ENCODE data around the gene SYNGR1.
"Not testable (repeated sequence)": the region's sequence is repeated elsewhere in the genome, so short reads cannot be mapped to it uniquely, and the experiment has no call there.

Gene SYNGR1

DNA sequence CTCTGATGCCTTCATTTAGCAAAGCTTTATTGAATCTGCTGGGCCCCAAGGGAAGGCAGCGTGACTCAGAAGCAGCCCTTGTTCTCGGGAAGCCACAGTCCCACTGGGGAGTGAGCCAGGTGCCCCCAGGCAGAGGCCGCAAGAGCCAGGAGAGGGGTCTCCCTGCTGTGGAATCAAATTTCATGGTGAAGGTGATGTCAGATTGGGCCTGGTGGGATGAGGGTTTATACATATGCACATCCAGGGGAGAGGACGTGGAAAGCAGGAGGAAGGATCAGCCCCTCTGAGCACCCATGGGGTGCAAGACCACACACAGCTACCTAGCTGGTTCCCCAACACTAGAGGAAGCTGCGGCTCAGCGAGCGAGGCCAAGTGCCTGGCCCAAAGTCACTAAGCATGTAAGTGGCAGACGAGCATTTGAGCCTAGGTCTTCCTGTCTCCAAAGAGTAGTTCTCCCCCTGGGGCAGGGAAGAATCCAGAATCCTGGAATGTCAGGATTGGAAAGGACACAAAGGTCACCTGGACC is 2.0 kb downstream of the SYNGR1 start:
- no peak for DNase-seq (ENCODE audit: low spot score)

DNA sequence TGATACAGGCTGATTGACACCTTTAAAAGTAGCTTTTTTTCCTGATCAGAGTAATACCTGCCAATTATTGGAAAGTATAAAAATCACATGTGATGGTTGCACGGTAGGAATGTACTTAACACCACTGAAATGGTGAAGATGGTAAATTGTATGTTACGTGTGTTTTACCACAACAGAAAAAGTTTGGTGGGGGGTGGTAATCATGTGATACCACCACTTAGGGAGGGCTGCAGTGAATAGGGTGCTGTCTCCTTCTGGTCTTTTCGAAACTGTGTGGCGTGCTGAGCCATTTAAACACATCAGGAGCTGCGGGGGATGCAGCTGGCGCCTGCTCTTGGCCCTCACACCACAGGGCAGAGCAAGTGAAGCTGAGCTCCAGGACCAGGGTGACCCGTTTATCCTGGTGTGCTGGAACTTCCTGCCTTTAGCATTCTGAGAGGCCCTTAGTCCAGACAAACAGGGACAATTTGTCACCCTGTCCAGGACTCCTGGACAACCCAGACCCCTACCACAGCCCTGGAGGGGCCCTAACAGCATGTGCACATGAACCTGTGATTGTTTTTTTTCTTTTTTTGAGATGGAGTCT is 2.6 kb downstream of the SYNGR1 start:
- no peak for DNase-seq (ENCODE audit: low spot score)

DNA sequence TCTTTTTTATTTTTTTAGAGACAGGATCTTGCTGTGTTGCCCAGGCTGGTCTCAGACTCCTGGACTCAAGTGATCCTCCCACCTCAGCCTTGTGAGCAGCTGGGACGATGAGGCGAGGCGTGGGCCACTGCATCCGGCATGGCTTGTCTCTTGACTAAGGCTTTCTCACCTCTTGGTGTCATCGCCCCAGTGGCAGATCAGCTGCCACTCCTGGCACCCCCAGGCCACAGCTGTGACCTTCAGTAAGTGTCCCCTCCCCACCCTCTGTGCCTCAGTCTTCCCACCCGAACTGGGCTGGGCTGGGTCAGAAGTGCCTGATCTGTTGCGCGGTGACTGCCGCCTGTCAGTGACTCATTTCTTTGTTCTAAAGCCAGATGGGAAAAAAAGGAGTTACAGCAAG is 3.6 kb downstream of the SYNGR1 start:
- no peak for DNase-seq (ENCODE audit: low spot score)

DNA sequence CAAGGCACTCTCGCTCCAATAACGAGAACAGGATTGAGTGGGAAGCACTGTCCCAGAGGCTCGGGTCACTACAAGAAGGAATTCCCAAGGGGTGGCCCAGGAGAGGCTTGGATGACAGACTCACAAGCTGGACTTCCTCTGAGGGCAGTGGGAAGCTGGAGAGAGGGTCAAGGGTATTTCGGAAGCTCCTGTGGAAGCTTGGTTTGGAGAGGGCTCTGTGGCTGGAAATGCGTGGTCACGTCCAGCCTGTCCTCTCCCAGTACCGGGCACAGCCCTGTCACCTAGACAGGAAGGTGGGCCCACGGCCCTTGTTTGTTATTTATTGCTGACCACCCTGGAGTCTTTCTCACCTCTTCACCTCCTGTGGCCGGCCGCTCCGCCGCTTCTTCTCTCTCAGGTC is 5.3 kb downstream of the SYNGR1 start:
- no peak for DNase-seq (ENCODE audit: low spot score)

DNA sequence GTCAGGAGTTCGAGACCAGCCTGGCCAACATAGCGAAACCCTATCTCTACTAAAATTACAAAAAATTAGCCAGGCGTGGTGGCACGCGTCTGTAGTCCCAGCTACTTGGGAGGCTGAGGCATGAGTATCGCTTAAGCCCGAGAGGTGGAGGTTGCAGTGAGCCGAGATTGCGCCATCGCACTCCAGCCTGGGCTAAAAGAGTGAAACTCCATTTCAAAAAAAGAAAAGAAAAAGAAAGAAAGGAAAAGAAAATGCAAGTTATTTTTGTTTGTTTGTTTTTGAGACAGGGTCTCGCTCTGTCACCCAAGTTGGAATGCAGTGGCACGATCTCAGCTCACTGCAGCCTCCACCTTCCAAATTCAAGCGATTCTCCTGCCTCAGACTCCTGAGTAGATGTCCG is 6.0 kb downstream of the SYNGR1 start:
- not testable (repeated sequence) for DNase-seq (ENCODE audit: low spot score)

DNA sequence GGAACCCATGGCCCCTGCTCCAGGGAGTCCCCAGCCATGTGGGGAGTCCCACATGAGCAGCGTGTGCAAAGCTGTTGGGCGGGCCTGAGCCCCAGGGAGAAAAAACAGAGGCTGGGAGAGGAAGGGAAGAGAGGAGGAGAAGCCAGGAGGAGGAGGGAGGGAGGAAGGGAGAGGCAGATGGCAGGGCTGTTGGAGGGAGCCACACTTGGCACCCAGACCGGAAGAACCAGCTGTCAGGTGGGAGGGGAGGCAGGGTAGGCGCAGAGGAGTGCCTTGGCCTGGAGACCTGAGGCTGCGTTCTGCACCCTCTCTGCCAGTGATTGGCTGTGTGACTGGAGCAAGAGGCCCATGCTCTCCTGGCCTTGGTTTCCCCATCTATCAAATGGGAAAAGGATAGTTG is 6.7 kb downstream of the SYNGR1 start:
- no peak for DNase-seq (ENCODE audit: low spot score)

DNA sequence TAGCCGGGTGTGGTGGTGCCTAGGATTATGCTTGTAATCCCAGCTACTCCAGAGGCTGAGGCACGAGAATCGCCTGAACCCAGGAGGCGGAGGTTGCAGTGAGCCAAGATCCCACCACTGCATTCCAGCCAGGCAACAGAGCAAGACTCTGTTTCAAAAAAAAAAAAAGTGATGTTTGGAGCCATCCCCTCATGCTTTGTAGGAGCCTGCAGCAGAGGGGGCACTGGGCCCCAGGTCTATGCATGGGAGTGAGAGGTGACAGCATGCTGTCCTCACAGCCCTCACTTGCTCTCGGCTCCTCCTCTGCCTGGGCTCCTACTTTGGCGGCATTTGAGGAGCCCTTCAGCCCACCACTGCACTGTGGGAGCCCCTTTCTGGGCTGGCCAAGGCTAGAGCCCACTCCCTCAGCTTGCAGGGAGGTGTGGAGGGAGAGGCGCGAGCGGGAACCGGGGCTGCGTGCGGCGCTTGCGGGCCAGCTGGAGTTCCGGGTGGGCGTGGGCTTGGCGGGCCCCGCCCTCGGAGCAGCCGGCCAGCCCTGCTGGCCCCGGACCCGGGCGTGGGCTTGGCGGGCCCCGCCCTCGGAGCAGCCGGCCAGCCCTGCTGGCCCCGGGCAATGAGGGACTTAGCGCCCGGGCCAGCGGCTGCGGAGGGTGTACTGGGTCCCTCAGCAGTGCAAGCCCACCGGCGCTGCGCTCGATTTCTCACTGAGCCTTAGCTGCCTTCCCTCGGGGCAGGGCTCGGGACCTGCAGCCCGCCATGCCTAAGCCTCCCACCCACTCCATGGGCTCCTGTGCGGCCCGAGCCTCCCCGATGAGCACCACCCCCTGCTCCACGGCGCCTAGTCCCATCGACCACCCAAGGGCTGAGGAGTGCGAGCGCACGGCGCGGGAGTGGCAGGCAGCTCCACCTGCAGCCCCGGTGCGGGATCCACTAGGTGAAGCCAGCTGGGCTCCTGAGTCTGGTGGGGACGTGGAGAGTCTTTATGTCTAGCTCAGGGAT is 7.6 kb downstream of the SYNGR1 start:
- not testable (repeated sequence) for DNase-seq (ENCODE audit: low spot score)

DNA sequence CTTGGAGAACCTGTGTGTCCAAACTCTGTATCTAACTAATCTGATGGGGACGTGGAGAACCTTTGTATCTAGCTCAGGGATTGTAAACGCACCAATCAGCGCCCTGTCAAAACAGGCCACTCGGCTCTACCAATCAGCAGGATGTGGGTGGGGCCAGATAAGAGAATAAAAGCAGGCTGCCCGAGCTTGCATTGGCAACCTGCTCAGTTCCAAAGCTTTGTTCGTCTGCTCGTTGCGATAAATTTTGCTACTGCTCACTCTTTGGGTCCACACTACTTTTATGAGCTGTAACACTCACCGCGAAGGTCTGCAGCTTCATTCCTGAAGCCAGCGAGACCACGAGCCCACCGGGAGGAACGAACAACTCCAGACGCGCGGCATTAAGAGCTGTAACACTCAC is 8.4 kb downstream of the SYNGR1 start:
- DNase-seq (ENCODE audit: low spot score), result not testable (repeated sequence)

DNA sequence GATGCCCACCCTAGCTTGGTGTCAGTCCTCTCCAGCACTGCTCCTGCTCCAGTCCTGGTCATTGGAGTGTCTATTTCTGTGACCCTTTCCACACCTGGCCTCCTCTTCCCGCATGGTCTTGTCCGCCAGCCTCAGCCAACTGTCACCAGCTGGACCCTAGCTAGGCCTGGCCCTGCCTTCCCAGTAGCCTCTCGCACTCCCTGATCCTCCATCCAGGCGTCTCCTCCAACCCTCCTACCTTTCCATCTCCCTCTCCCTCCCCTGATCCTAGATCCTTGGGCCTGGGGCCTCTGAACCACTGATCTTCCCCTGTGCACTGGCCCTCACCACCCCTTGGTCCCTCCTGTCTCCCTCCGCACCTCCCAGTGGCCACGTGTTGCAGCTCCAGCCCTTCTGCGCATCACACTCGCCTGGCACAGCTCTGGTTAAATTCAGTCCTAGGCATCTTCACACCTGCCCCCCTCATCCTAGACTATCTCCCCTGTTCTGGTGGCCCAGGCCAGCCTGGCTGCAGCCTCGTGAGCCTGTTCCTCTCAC is 9.9 kb downstream of the SYNGR1 start:
- no peak for DNase-seq (ENCODE audit: low spot score)

DNA sequence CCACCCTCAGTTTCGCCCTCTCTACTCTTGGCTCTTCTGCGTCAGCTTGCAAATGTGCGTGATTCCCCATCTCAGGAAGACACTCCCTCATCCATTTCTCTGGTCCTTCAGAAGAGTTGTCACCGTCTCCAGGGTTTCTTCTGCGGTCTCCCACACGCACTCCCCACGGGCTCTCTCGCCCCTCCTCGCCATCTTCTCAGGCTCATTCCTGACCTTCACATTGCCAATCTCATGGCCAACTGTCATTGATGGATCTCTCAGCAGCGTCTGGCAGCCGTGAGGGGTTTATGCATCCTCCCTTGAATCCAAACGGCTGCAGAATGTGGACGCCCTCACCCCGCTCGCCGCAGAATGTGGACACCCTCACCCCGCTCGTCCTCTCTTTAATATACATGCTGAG is 10.5 kb downstream of the SYNGR1 start:
- DNase-seq (ENCODE audit: low spot score), result no peak

DNA sequence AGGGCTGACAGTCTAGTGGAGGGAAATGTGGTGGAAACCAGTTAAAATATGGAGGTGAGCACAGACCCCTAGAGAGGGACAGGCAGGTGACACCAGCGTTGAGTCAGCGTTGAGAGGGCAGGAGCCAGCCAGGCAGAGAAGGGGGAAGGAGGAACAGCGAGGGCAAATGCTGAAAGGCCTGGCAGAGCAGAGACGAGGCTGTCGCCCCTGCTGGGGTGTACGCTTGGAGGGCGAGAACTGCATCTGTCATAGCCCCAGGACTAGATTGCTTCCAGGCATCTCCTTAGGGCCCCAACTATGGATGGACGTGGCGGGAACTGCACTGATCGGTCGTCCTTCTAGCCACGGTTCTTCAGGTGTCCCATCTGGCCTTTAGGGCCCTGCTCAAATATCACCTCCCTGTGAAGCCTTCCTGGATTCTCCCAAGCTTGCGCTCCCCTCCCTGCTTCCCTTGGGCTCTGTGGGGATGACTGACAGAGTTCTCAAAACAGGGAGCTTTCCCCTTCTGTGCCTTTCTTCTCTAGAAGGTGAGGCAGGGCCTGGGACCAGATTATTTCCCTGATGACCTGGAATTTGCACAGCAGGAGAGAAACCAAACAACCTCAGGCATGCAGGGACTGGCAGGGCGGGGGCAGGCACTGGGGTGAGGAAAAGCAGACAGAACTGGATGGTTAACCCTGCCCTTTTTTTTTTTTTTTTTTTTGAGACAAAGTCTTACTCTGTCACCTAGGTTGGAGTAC is 11.1 kb downstream of the SYNGR1 start:
- no peak for DNase-seq (ENCODE audit: low spot score)

DNA sequence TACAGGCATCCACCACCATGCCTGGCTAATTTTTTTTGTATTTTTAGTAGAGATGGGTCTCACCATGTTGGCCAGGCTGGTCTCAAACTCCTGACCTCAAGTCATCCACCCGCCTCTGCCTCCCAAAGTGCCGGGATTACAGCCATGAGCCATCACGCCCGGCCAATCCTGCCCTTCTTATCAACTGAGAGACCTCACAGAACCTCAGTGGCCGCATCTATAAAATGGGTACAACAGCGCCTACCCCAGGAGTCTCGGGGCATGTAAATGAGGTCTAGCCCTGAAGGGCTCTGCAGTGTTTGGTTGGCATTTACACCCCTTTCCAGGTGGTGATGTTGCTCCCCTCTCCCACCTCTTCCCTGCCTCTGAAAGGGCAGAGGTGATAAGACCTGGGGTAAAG is 11.7 kb downstream of the SYNGR1 start:
- no peak for DNase-seq (ENCODE audit: low spot score)

DNA sequence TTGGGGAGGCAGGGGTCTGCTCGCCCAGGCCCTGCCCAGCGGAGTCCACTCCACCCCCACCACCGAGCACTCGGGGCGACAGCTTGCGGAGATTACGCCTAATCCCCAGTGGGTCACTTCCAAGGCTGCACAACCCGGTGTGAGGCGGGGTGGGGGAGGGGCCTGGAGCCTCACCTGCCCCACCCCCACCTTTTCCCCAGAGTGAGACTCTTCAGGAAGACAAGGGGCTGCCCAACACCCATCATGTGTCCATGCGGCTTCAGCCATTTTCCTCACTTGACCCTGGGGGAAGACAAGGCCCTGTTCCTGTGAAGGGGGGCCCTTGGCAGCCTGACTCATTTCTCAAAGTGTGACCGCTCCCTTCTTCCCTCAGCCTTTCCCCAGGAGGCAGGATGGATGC is 12.5 kb downstream of the SYNGR1 start:
- no peak for DNase-seq (ENCODE audit: low spot score)

DNA sequence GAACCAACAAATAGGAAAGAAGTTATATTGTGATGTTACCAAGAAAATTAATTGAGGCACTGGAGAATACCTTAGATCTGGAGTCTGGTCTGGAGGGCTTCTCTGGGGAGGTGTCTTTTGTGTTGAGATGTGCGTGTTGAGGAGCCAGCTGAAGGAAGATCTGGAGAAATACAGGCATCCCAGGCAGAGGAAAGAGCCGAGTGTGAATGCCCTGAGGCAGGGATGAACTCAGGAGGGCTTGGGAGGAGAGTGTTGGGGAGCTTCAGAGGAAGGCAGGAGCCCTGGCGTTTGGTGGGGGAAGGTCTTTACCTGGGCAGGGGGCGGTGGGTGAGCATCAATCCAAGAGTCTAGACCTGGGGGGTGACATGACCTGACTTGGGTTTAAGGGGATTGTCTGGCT is 13.1 kb downstream of the SYNGR1 start:
- DNase-seq (ENCODE audit: low spot score), result no peak

DNA sequence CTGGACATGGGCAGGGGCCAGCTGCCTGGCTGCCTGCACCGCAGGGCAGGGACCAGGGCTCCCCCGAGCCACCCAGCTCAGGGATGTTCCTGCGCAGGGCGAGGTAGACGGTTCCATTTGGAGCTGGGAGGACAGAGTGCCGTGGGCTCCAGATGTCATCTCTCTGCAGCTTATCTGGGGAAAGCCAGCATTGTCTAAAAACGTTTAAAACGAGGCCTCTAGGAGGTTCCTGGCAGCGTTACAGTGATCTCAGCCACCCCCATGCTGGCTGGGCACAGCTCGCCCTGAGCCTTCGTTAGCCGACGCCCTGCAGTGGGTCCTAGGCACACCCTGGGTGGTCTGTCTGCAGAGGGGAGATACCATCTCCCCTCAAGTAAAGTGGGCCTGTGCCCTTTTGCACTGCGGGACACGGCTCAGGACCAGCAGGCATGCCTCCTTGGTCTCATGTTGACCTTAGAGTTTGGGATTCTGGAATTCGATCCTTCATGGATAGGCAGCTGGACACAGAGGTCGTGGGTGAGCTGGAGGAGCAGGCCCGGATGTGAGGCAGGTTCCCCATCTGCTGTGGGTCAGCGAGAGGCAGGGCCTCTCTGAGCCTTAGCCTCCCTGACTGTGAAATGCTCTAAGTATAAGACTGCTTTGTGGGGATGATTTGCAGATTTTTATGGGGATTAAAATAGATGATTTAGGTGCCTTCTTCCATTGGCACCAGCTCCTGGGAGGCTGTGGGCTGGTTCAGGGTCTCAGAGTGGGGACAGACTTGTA is 14.1 kb downstream of the SYNGR1 start:
- no peak for DNase-seq (ENCODE audit: low spot score)

DNA sequence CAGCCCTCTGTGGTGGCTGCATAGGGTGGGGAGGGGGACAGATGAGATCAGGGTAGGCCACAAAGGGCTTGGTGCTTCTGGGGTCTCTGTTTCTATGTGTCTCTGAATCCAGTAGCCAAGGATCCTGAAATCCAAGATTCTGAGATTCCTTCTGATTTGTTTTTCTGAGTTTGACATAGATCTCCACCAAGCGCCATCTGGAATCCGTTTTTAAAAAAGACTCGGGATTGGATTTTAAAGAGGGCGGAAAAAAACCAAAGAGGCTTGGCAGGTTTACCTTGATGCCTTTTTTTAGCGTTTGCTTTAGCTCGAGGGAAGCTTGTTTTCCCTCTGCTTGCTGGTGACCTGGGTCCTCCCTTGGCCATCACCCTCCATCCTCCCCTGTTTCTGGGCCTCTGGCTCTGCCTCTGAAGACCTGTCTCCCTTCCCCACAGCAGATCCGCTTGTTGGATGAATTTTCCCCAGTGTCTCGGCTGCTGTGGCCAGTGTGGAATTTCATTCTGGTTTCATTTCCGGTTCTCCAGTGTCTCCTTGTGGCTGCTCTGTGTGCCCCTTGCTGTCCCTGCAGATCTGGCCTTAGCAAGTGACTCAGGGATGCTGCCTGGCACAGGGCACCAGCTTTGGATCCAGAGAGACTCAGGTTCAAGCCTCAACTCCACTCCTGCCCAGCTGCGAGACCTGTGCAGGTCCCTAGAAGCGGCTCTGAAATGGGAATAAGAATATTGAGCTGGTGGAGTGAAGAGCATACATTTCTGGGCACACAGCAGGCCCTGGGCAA is 15.1 kb downstream of the SYNGR1 start:
- peak; percentile 45 for DNase-seq (ENCODE audit: low spot score)

DNA sequence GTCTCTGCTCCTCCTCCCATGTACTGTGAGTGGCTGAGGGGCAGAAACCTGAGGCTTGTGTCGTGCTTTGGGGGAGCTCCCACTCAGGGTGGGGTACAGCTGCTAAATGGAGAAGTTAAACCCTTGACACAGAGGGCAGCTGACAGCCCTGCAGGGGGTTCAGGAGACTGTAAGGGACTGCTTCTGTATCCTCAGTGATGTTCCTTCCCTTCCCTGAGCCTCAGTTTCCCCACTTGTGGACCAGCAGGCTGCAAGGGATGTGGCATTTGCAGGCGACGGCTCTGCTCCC is 15.6 kb downstream of the SYNGR1 start:
- DNase-seq (ENCODE audit: low spot score), result no peak

DNA sequence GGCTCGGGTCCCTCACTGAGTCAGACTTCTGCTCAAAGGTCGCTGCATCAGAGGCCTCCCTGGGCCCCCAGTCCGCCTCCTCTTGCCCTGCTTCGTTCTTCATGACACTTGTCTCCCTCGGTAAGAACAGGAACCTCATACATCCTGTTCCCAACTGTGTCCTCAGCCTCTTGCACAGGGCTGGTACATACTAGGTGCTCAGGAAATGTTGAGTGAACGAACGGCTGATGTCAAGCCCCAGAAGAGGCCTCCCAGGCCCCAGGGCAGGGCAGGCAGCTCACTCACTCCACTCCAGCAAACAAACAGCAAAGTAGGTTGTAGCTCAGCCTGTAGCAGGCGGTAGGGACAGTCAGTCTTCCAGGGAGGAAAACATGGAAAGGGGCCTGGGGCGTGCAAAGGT is 17.2 kb downstream of the SYNGR1 start:
- DNase-seq (ENCODE audit: low spot score), result no peak

DNA sequence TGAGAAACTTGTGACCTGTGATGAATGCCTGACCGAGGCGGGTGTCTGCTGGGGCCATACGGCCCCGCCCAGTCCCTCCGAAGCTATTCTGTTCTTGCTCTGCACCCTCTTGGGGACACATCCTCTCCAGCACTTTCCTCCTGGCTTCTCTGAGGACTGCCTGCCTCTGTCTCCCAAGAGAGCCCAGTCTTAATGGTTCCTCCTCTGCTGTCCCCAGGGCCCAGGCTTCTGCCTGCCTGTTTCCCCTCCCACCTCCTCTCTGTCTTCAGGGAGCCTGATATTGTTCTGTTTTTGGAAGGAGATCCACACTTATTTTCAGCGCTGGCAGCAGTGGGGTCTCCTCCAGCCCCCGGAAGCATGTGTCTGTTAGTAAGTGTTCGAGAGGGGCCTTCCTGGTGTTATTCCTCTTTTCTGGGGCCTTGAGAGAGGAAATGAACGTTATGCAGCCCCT is 18.7 kb downstream of the SYNGR1 start:
- no peak for DNase-seq (ENCODE audit: low spot score)

DNA sequence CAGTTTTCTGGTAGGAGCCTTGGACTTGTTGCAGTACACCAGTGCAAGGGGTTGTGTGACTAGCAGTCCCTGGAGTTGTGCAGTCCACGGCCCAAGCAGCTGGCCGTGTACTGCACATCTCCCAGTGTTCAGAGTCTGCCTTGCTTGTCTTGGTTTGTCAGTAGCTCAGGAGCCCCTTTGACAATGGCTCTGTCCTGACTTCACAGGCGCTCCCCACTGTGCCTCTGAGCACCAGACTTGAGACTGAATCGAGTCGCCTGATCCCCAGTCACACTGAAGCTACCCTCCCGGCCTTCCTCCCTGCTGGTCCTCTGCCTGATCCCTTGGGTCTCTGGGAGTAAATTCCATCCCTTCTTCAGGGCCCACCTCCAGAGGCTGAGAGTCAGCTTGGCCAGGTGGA is 19.4 kb downstream of the SYNGR1 start:
- no peak for DNase-seq (ENCODE audit: low spot score)

DNA sequence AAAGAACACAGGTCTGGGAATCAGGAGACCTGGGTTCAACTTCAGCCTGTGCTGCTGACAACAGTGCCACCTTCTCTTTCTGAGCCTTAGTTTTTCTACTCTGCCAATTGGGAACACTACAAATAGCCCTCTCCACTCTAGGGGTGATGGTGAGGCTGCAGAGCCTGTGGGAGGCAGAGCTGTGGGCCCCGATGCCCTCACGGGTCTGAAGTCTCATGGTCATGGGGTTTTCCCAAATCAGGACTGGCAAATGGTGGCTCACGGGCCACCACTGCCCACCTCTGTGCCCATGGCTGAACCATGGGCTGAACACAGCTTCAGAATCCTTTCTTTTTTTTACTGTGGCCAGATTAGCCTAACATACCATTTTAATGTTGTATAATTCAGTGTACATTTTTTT is 19.8 kb downstream of the SYNGR1 start:
- DNase-seq (ENCODE audit: low spot score), result no peak

All from GM03348 (cell line).